Activated CD4-positive, alpha-beta T cell treated with anti-CD3 and anti-CD28 coated beads for 24 hours (primary cell): ENCODE data around the gene CACNA1H.
"Not testable (repeated sequence)": the region's sequence is repeated elsewhere in the genome, so short reads cannot be mapped to it uniquely, and the experiment has no call there.

Experiments used
- DNase-seq, 2 donors: peaks; one replicate each; pipeline ENCODE4 v3.0.0-alpha.2; 2020; ENCODE audit warnings: low read depth in 2 of 2

The CACNA1H gene

DNA sequence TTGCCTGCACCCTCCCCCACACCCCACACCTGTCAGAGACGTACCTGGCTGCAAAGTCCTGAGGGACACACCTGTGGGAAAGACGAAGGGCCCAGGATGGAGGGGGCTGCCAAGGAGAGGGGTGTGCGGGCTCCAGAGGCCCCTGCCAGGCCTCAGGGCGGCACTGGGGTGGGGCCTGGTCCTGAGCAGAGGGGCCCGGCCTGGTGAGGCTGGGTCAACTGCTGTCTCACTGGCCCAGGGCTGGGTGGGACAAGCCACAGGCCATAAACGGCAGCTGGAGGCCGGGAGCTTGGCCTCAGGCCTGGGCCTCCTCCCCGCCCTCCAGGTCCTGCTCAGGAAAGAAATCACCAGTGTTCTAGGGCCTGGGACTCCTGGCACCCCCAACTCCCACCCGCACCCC, 71.7 kb downstream of the CACNA1H start:
- DNase-seq, result no peak

DNA sequence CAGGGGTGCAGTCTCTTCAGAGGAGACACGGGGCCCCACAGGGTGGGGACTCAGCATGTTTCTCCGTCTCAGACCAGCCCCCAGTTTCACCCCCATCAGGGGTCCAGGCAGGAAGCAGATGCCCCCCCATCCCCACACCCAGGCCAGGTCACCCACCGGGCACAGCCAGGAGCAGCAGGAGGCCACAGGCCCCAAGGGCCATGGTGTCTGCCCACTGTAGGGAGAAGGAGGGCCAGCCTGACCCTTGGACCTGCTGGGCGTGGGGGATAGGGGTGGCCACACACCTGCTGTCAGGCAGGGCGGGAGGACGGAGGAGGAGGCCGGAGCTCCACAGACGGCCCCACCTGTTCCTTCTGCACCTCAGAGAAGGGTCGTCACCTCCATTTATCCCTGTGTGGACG, 72.1 kb downstream of the CACNA1H start, which contains the start of gene TPSG1:
Gene TPSG1 (minus strand): TSS at position 218 of the 401 bp plus-strand sequence. CDS start 16 bp downstream, at position 202.
- DNase-seq, result no peak

DNA sequence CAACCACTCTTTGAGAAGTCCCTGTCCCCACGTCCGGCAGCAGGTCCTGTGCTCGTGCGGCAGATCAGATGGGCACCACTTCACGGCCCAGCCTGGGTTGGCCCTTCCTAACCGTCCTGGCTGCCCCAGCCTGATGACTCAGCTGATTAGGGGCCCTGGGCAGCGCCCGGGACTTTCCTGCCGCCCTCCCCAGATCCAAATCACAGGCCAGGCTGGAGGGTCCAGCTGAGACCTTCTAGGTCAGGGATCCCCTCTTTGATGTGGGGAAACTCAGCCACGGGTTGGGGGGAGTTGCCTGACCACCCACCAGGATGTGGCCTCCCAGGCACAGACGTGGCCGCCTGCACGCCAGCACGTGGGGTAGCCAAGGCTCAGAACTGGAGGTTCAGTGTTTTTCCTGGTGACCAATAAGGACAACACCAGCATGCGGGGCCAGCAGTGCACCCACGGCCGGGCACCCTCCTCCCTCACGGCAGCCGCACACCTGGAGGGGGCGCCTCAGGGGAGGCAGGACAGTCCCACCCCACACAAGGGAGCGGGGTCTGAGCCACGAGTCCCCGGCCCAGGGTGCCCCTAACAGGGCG, 72.9 kb downstream of the CACNA1H start:
- DNase-seq, result not testable (repeated sequence)

DNA sequence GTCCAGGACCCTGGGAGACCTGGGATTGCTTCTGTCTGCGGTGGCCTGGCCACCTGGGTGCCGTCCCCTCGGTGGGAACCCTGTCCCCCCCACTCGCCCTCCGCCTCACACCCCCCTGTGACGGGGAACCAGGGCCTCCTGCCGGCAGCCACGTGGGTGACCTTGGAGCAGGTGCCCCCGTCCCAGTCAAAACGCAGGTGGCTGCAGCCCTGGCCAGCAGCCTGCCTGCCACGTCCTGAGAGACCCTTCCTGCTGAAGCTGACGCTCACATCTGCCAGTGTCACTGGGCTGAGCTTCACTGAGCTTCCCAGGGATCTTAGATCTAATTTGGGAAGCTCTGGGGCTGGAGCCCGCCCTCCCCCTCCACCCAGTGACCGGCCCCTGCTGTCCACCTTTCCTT, 73.8 kb downstream of the CACNA1H start:
- not testable (repeated sequence) for DNase-seq

DNA sequence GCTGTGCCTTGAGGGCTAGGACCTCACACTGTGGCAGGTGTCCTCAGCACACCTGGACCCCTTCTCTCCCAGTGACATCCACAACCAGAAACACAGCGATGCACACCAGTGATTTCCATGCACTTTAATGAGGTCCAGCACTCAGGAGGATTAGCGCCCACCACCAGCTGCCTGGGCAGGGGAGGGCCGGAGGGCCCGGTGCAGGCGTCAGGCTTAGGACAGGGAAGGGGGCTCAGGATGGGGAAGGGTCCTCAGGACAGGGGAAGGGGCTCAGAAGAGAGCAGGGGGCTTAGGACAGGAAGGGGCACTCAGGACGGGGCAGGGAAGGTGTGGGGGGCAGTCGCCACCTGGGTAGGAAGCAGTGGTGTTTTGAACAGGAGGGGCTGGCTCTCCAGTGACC, 75.3 kb downstream of the CACNA1H start:
- not testable (repeated sequence) for DNase-seq

DNA sequence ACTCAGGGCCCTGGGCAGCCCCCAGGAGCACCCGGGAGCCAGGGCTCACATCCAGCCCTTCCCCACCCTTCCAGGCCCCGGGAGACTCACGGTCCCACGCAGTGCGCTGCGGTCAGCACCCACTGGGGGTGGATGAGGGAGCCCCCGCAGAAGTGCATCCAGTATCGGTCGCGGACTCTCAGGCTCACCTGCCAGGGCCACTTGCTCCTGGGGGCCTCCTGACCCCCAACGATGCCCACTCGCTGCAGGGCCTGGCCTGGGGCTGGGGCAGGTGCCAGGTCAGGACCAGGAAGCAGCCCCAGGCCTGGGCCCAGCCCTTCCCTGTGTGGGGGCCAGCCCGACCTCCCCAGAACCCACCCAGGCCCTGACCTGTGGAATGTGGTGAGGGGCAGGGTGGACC, 76.6 kb downstream of the CACNA1H start:
- DNase-seq, result not testable (repeated sequence)

DNA sequence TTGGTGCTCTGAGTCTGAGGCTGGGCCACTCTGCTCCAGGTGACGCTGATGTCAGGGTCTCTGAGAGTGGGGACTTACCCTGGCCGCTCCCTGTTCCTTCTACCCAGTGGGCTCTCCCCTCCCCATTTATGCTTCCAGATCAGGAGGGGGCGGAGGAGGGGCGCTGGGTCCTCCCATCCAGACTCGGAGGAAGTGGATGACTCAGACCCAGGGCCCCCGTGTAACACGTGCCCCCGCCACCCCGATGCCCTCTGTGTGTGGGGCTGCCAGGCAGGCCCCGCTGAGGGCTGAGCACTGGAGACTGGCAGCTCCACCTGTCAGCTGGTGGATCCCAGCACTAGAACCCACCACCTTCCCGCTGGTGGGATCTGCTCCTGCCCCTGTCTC, 77.2 kb downstream of the CACNA1H start, which contains the start of gene TPSB2:
Gene TPSB2 (minus strand): TSS at position 101 of the 387 bp plus-strand sequence. CDS start 233 bp downstream, outside the sequence.
- not testable (repeated sequence) for DNase-seq

DNA sequence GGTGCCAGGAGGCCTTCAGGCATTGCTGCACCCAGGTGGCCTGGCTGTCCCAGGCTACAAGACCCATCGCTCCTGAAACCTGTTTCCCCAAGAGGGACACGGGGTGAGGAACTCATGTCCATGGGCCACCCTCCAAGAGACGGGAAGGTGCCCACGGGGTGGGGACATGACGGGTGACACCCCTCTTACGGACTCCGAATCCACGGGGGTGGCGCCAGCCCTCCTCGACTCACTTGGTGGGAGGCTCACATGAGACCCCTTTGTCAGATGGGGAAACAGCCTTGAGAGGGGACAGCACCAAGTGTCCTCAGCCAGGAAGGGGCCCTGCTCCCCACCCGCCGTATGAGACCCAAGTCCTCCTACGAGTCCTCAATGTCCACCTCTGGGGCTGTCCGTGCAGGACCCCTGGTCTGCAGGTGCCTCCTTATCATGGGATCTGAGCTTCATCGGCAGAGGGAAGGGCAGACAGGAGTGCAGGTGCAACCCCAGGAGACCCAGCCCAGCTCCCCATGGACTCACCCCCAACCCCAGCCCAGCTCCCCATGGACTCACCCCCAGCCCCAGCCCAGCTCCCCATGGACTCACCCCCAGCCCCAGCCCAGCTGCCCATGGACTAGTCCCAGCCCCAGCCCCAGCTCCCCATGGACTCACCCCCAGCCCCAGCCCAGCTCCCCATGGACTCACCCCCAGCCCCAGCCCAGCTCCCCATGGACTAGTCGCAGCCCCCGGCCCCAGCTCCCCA, 77.7 kb downstream of the CACNA1H start:
- not testable (repeated sequence) for DNase-seq

DNA sequence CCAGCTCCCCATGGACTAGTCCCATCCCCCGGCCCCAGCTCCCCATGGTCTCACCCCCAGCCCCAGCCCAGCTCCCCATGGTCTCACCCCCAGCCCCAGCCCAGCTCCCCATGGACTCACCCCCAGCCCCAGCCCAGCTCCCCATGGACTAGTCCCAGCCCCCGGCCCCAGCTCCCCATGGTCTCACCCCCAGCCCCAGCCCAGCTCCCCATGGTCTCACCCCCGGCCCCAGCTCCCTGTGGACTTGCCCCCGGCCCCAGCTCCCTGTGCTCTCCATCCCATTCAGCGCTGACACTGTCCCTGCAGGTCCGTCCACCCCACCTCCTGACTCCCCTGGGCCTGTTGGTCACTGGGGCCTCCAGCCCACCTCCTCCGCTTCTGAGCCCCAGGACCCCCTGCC, 78.4 kb downstream of the CACNA1H start:
- not testable (repeated sequence) for DNase-seq

DNA sequence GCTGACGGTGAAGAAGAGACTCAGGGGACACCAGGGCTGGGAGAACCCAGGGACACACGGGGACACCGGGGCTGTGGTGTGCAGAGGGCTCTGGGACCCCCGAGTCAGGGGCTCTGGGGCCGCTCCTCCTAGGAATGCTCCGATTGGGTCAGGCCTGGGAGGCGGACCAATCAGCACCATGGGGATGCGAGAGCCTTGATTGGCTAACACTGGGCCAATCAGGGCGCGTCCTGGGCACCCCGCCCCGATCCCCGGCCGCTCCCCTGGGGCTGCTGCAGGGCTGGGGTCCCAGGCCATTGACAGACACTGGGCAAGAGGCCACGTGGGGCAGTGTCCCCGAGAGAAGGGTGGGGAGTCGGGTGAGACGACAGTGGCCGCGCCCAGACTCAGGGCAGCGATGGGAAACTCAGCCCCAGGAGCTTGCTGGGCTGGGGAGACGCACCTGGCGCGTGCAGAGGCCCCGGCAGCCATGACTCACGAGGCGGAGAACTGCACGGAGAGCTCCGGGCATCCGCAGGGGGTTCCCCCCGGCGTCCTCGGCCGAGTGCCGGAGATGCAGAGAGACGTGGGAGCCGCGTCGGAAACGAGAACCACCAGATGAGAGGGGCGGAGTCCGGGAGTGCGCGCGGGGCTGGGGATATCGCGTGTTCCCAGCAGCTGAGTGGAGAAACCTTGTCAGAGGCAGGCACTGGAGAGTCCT, 79.3 kb downstream of the CACNA1H start:
- DNase-seq, result not testable (repeated sequence)

DNA sequence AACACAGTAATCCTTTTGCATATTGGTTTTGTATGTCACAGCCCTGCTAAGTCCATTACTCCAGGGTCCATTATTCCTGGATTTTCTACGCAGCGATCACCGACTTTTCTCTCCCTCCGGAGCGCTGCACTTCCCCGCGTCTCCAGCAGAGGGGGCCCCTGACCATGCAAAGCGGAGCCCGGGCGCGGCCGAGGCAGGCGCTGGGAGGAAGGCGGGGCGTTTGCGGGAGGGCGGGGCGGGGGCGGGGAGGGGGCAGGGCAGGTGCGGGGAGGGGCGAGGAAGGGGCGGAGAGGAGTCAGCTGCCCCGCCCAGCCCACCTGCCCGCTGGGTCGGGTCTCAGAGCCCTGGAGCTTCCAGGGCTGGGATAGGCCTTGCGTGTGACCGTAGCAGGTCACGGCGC, 83.8 kb downstream of the CACNA1H start:
- DNase-seq, result not testable (repeated sequence)

DNA sequence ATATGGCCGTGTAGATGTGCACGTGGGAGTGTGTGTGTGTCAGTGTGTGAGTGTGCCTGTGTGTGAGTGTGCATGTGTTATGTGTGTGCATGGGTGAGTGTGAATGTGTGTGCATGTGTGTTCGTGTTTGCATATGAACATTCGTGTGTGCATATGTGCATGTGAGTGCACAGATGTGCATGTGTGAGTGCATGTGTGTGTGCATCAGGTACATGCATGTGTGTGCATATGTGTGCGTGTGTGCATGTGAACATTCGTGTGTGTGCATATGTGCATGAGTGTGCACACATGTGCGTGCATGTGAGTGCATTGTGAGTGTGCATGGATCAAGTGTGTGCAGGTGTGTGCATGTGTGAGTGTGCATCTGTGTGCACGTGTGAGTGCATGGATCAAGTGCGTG, 85.1 kb downstream of the CACNA1H start:
- DNase-seq, result no peak

DNA sequence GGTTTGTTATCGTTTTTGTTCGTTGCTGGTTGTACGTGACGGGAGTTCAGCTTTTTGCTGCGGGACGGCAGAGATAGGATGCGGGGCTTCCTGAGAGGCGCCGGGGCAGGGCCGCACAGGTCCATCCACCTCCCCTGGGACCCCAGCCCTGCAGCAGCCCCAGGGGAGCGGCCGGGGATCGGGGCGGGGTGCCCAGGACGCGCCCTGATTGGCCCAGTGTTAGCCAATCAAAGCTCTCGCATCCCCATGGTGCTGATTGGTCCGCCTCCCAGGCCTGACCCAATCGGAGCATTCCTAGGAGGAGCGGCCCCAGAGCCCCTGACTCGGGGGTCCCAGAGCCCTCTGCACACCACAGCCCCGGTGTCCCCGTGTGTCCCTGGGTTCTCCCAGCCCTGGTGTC, 86.0 kb downstream of the CACNA1H start:
- not testable (repeated sequence) for DNase-seq

DNA sequence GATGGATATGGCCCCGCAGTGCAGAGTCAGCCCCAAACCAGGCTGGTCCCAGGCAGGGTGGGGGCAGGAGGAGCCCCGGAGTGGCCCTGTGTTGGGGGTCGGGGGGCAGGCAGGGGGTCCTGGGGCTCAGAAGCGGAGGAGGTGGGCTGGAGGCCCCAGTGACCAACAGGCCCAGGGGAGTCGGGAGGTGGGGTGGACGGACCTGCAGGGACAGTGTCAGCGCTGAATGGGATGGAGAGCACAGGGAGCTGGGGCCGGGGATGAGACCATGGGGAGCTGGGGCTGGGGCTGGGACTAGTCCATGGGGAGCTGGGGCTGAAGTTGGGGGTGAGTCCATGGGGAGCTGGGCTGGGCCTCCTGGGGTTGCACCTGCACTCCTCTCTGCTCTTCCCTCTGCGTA, 86.7 kb downstream of the CACNA1H start:
- not testable (repeated sequence) for DNase-seq

DNA sequence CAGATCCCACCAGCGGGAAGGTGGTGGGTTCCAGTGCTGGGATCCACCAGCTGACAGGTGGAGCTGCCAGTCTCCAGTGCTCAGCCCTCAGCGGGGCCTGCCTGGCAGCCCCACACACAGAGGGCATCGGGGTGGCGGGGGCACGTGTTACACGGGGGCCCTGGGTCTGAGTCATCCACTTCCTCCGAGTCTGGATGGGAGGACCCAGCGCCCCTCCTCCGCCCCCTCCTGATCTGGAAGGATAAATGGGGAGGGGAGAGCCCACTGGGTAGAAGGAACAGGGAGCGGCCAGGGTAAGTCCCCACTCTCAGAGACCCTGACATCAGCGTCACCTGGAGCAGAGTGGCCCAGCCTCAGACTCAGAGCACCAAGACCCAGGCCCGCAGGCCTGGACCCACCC, 87.5 kb downstream of the CACNA1H start, which contains the start of gene TPSAB1:
Gene TPSAB1 (plus strand): TSS at position 270 of the 400 bp plus-strand sequence. CDS start 234 bp downstream, outside the sequence.
- not testable (repeated sequence) for DNase-seq

DNA sequence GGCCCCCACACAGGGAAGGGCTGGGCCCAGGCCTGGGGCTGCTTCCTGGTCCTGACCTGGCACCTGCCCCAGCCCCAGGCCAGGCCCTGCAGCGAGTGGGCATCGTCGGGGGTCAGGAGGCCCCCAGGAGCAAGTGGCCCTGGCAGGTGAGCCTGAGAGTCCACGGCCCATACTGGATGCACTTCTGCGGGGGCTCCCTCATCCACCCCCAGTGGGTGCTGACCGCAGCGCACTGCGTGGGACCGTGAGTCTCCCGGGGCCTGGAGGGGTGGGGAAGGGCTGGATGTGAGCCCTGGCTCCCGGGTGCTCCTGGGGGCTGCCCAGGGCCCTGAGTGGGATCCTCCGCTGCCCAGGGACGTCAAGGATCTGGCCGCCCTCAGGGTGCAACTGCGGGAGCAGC, 88.2 kb downstream of the CACNA1H start:
- DNase-seq, result not testable (repeated sequence)

DNA sequence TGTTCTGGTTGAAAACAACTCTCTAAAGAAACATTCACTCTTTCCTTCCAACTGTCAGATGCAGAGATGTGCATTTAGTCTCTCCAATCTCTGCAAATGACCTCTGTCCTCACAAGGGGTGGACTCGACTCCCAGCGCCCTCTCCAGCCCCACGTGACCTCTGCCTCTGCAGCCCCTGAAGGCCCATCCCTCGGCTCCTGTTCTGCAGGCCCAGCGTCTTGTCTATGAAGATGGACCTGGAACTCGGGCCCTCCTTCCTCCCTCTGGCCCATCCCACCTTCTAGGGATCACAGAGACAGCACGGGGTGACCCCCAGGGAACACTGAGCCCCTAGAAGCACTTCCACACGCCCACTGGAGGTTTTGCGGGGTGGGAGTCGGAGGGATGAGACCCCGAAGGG, 90.5 kb downstream of the CACNA1H start:
- DNase-seq, result not testable (repeated sequence)

DNA sequence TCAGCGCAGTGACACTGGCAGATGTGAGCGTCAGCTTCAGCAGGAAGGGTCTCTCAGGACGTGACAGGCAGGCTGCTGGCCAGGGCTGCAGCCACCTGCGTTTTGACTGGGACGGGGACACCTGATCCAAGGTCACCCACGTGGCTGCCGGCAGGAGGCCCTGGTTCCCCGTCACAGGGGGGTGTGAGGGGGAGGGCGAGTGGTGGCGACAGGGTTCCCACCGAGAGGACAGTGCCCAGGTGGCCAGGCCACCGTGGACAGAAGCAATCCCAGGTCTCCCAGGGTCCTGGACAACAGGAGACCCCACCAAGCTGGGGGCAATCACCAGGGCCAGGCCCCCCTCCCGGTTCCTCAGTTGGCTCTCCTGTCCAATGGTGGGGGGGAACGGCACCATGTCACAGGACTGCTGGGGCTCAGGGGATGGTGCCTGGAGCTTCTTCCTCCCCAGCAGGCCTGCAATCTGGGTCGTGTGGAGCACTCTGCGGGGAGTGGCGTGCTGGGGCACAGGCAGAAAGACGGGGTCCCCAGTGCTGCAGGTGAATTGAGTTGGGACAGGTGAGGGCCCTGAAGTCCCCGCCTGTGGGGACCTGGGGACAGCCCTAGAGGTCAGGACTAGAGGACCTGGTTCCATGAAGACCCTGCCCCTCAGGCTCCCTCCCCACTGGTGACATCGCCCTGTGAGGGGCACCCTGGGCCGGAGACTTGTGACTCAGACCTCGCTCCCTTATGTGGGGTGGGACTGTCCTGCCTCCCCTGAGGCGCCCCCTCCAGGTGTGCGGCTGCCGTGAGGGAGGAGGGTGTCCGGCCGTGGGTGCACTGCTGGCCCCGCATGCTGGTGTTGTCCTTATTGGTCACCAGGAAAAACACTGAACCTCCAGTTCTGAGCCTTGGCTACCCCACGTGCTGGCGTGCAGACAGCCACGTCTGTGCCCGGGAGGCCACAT, 91.3 kb downstream of the CACNA1H start:
- not testable (repeated sequence) for DNase-seq

DNA sequence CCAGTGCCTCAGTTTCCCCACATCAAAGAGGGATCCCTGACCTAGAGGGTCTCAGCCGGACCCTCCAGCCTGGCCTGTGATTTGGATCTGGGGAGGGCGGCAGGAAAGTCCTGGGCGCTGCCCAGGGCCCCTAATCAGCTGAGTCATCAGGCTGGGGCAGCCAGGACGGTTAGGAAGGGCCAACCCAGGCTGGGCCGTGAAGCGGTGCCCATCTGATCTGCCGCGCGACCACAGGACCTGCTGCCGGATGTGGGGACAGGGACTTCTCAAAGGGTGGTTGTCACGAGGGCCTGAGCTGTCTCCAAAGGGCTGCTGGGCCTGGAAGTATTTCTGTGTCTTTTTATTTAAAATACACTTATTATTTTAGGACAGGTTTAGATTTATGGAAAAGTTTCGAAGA, 92.0 kb downstream of the CACNA1H start:
- no peak for DNase-seq

DNA sequence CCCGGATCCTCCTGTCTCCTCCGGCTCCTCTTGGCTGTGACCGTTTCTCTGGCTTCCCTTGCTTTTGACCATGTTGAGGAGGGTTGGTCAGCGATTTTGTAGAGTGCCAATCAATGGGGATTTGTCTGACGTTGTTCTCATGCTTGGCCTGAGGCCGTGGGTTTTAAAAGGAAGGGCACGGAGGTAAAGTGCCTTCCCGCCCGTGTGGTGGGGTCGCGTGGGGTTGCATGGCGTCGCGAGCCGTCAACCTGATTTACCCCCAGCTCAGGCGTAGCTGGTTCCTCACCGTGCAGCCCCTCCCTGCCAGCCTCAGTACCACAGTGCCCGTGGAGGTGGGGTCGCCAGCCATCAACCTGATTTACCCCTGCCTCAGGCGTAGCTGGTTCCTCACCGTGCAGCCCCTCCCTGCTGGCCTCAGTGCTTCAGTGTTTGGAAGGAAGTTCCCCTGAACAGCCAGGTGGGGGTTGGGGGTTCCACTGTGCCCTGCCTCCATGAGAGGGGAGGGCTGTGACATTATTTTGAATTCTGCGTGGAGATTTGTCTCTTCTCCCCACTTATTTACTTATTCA, 92.6 kb downstream of the CACNA1H start:
- no peak for DNase-seq
